K562 (cell line): ENCODE results near the gene NDUFAF3. TPM values are rescaled to one million over a fixed set of nuclear protein-coding genes. Genes with fewer than 3 reads are reported as not detected.

Experiments
- ARHGAP35 ChIP-seq: fragments of 450-650 bp; IDR thresholded peaks from 2 replicates; pipeline ENCODE4 v1.6.1; 2018; ENCODE audit not compliant: partially characterized antibody
- BACH1 ChIP-seq: fragments of 200-800 bp; sonication (Bioruptor generic); IDR thresholded peaks from 2 replicates; pipeline ENCODE4 v1.6.1; 2016; ENCODE audit warnings: missing genetic modification characterization, missing compliant biosample characterization
- CAMTA2 ChIP-seq: fragments of 250-450 bp; sonication (Bioruptor Pico); conservative IDR thresholded peaks from 2 replicates; pipeline ENCODE4 v1.5.1; 2022
- HNRNPLL ChIP-seq: fragments of 200-400 bp; formaldehyde crosslinking; IDR thresholded peaks from 2 replicates; pipeline ENCODE4 v1.6.1; 2017; ENCODE audit warnings: low read length, low read depth, mild to moderate bottlenecking; ENCODE audit not compliant: poor library complexity, severe bottlenecking
- NFXL1 ChIP-seq: fragments of 450-650 bp; formaldehyde crosslinking; IDR thresholded peaks from 2 replicates; pipeline ENCODE4 v1.4.0; 2021; ENCODE audit warnings: mild to moderate bottlenecking
- ZC3H11A ChIP-seq: IDR thresholded peaks from 2 replicates; pipeline ENCODE4 v1.6.1; 2012; ENCODE audit warnings: low read depth, low read length, improper control_type of control experiment
- ZNF12 ChIP-seq: sonication (generic); formaldehyde crosslinking; IDR thresholded peaks from 2 replicates; pipeline ENCODE4 v1.4.0; 2020; ENCODE audit warnings: mild to moderate bottlenecking, missing genetic modification reagents
- ZNF274 ChIP-seq: IDR thresholded peaks from 2 replicates; pipeline ENCODE4 v1.6.1; 2011; ENCODE audit warnings: low read depth, mild to moderate bottlenecking, low read length, moderate library complexity, borderline replicate concordance
- ZNF324 ChIP-seq: fragments of 250-450 bp; sonication (Bioruptor Pico); IDR thresholded peaks from 2 replicates; pipeline ENCODE4 v1.4.0; 2020; ENCODE audit warnings: mild to moderate bottlenecking
- ZNF699 ChIP-seq: fragments of 250-450 bp; sonication (Bioruptor Pico); IDR thresholded peaks from 2 replicates; pipeline ENCODE4 v1.8.0; 2021; ENCODE audit warnings: mild to moderate bottlenecking, moderate library complexity; ENCODE audit not compliant: insufficient replicate concordance
- polyA plus RNA-seq, 8 experiments: library from polyadenylated mRNA; depleted of rRNA in 4 of 8; stranded (reverse) in 5 of 8; unstranded in 3 of 8; fragments of >200 nt; fragmentation: Nextera tagmentation in 2 of 8; fragmentation: Illumina TruSeq in 1 of 8; extraction: Ambion mirVana in 2 of 8; extraction: Trizol in 1 of 8; gene quantifications; 2 replicates each; pipeline versions ENCODE4 v1.2.1 to v1.2.3, GENCODE V29; 2011 to 2014; ENCODE audit warnings: inconsistent platforms in 1 of 8, missing spikeins in 1 of 8
- total RNA-seq, 7 experiments: library from RNA; depleted of rRNA in 6 of 7; stranded (reverse); fragments of >200 nt in 6 of 7; fragmentation: Illumina TruSeq in 2 of 7; extraction: Trizol in 2 of 7; gene quantifications; 2 replicates each; pipeline versions ENCODE4 v1.2.1 to v1.2.3, GENCODE V29; 2011 to 2021; ENCODE audit warnings: low replicate concordance in 1 of 7
- TF ChIP-seq, protein P1 (sequence below): sonication (generic); formaldehyde crosslinking; IDR thresholded peaks from 2 replicates; pipeline ENCODE4 v1.8.0; 2022; ENCODE audit warnings: mild to moderate bottlenecking, missing genetic modification reagents
- TF ChIP-seq, protein P2 (sequence below): fragments of 450-650 bp; IDR thresholded peaks from 2 replicates; pipeline ENCODE4 v1.6.1; 2018; ENCODE audit not compliant: partially characterized antibody
- TF ChIP-seq, protein P3 (sequence below): fragments of 450-650 bp; formaldehyde crosslinking; IDR thresholded peaks from 2 replicates; pipeline ENCODE4 v1.4.0; 2020; ENCODE audit warnings: mild to moderate bottlenecking
- TF ChIP-seq, protein P4 (sequence below): fragments of 250-450 bp; sonication (Bioruptor Pico); IDR thresholded peaks from 2 replicates; pipeline ENCODE4 v1.5.1; 2021; ENCODE audit warnings: mild to moderate bottlenecking

Gene NDUFAF3
- total and polyA plus RNA-seq, 9 of the 15 experiments (the other 6 are each of a cell fraction or from before 2014, with no cell fraction given): 17.0 to 127 (median 36.3) TPM

DNA sequence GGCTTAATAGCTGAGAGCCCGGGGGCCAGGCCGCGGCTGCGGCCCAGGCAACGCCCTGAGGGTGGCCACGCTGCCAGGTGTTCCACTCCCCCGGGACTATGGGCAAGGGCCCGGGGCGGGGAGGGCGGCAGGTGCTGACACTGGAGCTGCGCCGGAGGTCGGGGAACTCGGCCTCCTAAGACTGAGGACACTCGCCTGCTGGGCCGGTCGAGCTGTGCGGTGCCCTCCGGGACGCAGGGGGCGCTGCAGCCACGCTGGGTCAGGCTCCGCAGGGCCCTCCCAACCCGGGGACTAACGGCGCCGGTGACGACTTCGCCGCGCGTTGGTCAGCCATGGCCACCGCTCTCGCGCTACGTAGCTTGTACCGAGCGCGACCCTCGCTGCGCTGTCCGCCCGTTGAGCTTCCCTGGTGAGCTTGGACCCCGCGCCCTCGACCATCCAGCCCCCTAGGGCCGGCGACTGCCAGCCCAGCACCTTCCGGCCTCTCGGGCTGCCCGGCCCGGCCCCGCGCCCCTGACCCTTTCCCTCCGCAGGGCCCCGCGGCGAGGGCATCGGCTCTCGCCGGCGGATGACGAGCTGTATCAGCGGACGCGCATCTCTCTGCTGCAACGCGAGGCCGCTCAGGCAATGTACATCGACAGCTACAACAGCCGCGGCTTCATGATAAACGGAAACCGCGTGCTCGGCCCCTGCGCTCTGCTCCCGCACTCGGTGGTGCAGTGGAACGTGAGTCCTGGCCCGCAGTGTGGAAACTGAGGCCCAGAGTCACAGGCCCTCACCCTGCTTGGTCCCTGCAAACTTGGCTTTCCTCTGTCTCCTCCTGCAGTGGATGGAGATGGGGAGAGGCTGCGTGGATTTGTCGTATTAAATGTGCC, at the start of gene NDUFAF3 (continued):
- TF ChIP-seq, protein P1, sequence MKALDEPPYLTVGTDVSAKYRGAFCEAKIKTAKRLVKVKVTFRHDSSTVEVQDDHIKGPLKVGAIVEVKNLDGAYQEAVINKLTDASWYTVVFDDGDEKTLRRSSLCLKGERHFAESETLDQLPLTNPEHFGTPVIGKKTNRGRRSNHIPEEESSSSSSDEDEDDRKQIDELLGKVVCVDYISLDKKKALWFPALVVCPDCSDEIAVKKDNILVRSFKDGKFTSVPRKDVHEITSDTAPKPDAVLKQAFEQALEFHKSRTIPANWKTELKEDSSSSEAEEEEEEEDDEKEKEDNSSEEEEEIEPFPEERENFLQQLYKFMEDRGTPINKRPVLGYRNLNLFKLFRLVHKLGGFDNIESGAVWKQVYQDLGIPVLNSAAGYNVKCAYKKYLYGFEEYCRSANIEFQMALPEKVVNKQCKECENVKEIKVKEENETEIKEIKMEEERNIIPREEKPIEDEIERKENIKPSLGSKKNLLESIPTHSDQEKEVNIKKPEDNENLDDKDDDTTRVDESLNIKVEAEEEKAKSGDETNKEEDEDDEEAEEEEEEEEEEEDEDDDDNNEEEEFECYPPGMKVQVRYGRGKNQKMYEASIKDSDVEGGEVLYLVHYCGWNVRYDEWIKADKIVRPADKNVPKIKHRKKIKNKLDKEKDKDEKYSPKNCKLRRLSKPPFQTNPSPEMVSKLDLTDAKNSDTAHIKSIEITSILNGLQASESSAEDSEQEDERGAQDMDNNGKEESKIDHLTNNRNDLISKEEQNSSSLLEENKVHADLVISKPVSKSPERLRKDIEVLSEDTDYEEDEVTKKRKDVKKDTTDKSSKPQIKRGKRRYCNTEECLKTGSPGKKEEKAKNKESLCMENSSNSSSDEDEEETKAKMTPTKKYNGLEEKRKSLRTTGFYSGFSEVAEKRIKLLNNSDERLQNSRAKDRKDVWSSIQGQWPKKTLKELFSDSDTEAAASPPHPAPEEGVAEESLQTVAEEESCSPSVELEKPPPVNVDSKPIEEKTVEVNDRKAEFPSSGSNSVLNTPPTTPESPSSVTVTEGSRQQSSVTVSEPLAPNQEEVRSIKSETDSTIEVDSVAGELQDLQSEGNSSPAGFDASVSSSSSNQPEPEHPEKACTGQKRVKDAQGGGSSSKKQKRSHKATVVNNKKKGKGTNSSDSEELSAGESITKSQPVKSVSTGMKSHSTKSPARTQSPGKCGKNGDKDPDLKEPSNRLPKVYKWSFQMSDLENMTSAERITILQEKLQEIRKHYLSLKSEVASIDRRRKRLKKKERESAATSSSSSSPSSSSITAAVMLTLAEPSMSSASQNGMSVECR (CRISPR knock-in tag): peak; percentile 75; the same call in 1 of the 2 replicates
- no peak for TF ChIP-seq CAMTA2 (CRISPR knock-in tag)
- TF ChIP-seq, protein P2, sequence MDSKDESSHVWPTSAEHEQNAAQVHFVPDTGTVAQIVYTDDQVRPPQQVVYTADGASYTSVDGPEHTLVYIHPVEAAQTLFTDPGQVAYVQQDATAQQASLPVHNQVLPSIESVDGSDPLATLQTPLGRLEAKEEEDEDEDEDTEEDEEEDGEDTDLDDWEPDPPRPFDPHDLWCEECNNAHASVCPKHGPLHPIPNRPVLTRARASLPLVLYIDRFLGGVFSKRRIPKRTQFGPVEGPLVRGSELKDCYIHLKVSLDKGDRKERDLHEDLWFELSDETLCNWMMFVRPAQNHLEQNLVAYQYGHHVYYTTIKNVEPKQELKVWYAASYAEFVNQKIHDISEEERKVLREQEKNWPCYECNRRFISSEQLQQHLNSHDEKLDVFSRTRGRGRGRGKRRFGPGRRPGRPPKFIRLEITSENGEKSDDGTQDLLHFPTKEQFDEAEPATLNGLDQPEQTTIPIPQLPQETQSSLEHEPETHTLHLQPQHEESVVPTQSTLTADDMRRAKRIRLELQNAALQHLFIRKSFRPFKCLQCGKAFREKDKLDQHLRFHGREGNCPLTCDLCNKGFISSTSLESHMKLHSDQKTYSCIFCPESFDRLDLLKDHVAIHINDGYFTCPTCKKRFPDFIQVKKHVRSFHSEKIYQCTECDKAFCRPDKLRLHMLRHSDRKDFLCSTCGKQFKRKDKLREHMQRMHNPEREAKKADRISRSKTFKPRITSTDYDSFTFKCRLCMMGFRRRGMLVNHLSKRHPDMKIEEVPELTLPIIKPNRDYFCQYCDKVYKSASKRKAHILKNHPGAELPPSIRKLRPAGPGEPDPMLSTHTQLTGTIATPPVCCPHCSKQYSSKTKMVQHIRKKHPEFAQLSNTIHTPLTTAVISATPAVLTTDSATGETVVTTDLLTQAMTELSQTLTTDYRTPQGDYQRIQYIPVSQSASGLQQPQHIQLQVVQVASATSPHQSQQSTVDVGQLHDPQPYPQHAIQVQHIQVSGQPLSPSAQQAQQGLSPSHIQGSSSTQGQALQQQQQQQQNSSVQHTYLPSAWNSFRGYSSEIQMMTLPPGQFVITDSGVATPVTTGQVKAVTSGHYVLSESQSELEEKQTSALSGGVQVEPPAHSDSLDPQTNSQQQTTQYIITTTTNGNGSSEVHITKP: peak; percentile 39
- TF ChIP-seq ZC3H11A: no peak
- TF ChIP-seq, protein P3, sequence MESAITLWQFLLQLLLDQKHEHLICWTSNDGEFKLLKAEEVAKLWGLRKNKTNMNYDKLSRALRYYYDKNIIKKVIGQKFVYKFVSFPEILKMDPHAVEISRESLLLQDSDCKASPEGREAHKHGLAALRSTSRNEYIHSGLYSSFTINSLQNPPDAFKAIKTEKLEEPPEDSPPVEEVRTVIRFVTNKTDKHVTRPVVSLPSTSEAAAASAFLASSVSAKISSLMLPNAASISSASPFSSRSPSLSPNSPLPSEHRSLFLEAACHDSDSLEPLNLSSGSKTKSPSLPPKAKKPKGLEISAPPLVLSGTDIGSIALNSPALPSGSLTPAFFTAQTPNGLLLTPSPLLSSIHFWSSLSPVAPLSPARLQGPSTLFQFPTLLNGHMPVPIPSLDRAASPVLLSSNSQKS (CRISPR knock-in tag): no peak
- no peak for TF ChIP-seq HNRNPLL
- TF ChIP-seq, protein P4, sequence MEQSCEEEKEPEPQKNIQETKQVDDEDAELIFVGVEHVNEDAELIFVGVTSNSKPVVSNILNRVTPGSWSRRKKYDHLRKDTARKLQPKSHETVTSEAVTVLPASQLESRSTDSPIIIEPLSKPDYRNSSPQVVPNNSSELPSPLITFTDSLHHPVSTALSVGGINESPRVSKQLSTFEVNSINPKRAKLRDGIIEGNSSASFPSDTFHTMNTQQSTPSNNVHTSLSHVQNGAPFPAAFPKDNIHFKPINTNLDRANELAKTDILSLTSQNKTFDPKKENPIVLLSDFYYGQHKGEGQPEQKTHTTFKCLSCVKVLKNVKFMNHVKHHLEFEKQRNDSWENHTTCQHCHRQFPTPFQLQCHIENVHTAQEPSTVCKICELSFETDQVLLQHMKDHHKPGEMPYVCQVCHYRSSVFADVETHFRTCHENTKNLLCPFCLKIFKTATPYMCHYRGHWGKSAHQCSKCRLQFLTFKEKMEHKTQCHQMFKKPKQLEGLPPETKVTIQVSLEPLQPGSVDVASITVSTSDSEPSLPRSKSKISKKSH (CRISPR knock-in tag): no peak
- no peak for TF ChIP-seq ZNF699 (CRISPR knock-in tag)
- TF ChIP-seq ZNF274: no peak; the same call in 1 of the 2 replicates
- no peak for TF ChIP-seq BACH1
- TF ChIP-seq ARHGAP35: no peak
- no peak for TF ChIP-seq ZNF324 (CRISPR knock-in tag)
- TF ChIP-seq ZNF12 (CRISPR knock-in tag): peak; percentile 26; the same call in 1 of the 2 replicates
- no peak for TF ChIP-seq NFXL1
